HG03439 (cell line): ENCODE data around the gene TPH1.
"Not testable (repeated sequence)": the region's sequence is repeated elsewhere in the genome, so short reads cannot be mapped to it uniquely, and the experiment has no call there.

Experiments
- ATAC-seq: cut with Tn5 transposase; IDR thresholded peaks from one replicate; pipeline ENCODE4 v1.9.1; 2021; ENCODE audit warnings: mild to moderate bottlenecking, moderate library complexity; ENCODE audit not compliant: unreplicated experiment

Gene TPH1

DNA sequence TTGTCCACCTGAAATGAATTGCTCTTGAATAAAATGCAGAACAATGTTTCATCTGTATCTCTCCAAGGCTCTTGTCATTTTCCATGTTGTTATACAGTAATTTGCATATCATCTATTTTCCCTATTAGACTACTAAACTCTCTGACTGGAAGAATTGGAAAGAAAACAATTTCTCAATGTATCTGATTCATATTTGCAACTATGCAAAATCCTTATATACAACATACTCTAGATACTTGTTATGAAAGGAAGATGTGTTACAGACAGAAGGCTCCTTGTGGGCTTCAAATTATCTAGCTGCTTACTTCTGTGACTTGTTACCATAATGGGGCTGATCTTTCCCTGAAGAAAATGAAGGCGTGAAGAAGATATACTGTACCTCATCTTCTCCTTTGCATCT is 23.6 kb downstream of the TPH1 start:
- no peak for ATAC-seq

DNA sequence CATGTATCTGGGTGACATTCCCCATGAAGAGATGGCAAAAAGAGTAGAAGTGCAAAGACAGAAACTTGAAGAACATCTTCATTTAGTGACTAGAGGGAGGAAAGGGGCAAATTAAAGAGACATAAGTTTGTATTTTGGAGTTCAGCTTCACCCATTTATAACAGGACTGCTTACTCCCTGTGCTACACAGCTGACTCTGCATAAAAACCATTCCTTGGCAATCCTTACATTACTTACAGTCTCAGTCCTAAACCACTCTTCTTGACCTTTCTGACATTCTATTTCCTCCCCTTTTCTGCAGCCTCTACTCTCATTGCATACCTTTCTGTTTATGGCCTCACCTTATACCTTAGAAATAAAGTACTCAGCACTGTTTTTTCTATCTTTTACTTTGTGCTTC is 26.4 kb downstream of the TPH1 start:
- no peak for ATAC-seq

DNA sequence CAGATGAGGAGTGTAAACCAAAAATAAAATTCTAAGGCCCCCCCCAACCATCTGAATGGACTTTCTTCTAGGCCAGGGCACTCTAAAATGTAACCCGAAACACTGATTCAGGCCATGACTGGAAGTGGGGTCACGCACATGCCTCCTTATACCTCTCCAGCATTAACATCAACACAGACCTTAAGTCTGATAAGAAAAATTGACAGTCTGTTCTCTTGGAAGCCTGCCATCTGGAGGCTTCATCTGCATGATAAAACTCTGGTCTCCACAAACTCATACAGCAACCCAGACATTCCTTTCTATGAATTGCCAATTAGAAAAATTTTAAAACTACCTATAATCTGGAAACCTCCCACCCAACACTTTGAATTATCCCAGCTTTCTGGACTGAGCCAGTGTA is 29.3 kb downstream of the TPH1 start:
- ATAC-seq, result no peak

DNA sequence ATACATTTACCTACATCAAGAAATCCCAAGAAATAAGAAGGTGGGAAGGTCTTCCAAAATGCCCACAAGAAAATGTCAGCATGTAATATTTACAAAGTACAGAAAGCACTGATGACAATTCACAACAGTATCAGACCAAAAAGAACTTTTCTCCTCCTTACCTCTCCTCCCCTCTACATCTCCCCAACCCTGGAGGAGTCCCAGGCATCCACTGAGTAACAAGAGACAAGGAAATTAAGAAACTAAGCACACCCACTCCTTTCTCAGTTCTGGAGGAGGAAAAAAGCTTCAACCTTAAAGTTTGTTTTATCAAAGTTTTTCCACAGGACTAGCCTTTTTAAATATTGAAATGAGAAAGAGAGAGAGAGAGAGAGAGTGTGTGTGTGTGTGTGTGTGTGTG is 31.2 kb downstream of the TPH1 start:
- no peak for ATAC-seq

DNA sequence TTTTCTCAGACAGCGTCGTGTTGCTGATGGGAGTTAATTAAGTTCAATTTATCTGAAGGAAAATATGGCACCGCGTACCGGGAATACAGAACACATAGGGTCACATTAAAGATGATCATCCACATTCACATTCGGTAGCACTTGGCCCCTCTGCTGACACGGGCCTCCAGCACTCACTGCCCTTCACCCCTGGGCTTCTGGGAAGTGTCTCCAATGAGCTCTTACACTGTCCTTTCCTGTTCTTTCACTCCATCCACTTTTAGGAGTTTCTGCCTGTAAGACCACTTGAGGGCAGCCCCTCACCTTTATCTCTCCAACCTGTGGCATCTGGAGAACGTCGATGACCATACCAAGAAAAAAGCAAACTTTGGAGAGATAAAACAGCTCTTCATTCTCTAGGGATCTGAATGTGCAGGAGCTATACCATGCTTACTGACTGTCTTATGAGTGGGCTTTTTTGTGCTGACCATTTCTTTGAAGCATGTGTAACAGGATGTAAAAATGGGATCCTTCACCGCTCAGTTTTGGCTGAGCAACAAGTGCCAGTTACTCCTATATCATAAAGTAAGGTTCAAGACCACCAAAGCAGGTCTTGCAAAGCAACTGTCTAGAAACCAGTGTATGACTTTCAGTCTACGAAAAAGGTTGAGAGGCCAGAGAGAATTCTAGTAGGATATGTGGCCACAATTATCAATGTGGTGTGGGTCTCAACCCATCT is 32.1 kb downstream of the TPH1 start:
- no peak for ATAC-seq

DNA sequence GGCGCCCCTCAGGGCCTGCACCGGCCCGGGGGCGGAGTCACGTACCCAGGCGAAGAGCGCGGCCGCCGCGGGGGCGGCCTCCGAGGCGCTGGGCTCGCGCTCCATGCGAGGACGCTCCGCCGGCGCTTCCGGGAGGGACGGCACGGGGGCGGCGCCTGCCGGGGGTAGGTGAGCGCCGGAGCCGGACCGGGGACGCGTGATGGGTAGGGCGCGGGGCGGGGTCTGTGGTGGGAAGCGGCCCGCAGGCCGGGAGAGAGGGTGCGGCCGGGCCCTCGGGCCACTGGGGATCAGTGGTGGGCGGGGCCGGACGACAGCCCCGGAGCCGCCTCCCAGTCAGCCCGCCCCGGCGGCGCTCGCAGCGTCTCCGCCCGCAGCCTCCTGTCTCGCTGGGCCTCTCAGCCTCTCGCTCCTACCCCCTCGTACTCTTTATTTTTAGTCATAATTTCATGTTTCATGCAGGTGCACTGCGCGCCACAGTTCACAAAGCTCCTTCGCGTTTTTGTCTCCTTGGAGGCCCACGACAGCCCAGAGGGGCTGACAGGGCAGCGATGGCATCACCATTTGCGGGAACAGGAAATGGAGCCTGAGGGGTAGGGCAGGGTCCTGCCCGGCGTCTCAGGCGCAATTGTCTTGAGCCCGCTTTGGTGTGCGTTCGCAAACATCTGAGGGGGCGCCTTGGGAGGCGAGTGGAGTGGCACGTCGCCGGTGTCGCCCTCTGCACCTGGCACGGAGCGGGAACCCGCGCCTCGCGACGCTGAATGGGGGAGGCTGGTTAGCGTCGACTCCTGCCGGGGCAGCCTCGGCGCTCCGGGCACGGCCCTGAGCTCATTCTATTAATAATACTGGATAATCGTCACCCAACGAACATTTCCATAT is 32.9 kb downstream of the TPH1 start, which contains the start of gene SERGEF:
TSS of gene SERGEF (minus strand) at position 142 of the 876 bp plus-strand sequence. CDS start at position 105, 37 bp downstream.
- ATAC-seq, result peak; percentile 94

DNA sequence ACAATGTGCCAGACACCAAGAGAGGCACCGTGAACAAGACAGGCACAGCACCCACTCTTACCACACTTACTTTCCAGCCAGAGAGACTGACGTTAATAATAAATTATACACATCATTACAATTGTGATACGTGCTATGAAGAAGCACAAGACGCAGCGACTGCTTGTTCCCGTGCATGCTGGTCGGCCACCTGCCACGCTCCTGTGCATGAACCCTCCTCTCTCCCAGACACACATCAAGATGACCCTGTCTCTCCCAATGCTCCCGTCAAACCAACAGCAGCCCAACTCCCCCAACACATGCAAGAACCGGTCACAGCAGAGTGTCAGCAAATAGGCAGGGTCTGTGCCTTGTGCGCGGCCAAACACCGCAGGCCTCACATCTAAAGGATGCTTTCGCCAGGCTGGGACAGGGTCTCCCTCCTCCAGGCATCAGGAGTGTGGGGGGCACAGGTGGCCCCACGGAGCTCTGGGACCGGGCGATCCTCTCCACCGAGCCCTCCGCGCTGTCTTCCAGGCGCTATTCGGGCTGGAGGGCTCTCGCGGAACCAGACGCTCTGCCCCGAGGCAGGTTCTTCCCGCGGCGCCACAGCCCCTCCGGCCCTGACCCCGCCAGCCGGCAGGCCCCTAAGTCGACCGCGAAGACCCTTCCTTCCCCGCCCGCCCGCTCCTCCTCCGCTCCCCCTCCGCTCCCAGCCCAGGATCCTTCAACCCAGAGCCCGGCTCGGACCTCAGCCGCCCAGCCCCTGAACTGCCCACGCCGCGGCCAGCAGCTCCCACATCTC is 33.8 kb downstream of the TPH1 start:
- ATAC-seq, result no peak

DNA sequence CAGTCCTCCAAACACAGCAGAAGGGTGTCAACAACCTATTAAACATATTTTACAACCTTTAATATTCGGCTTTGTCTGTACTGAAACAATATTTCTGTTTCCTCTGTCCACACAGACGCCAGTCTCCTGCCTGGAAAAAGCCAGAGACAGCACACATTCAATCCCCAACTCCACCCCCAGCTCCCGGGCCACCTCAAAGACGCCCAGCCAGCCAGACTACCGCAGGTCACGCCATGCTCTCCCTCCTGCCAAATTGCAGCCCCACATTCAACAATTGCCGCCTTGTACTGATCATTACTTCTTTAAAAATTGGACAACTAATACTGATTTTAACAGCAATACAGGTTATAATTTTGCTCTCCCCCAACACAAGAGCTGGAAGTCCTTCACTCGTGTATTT is 34.4 kb downstream of the TPH1 start:
- ATAC-seq, result no peak

DNA sequence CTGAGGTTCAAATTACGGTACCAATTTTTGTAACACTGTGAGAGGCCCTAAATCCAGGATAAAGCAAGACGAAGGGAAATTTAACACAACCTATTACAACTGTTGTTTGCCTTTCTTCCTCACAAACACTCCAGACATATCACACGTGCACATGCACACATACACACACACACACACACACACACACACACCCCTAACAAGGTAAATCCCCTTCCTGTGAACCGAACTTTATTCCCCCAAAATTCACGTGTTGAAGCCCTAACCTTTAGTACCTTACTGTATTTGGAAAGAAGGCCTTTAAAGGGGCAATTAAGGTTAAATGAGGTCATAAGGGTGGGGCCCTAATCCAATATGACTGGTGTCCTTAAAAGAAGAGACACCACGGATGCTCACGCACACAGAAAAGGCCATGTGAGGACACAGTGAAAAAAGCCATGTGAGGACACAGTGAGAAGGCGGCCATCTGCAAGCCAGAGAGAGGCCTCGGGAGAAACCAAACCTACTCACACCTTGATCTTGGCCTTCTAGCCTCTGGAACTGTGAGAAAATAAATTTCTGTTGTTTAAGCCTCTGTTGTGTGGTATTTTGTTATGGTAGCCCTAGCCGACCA is 35.0 kb downstream of the TPH1 start:
- no peak for ATAC-seq

DNA sequence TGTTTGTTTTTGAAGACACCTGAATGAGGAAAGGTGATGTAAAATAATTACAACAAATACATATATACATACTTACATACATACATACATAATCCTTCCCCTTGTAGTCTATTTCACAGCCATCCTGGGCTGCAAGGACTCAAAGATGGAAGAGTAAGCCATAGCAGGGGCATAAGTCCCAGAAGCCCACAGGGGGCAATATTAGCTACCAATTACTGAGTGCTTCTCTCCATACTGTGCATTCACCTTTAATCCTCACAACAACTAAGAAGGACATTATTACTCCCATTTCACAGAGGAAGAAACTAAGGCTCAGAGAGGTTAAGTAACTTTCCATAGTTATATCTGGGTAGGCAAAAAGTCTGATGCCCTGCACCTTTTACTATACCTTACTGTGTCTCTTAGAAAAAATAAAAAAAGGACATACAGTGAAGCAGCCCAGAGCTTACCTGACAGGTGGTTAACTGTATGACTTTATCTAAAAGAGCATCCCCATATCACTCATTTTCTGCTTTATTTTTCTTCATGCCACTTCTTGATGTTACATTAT is 35.9 kb downstream of the TPH1 start:
- ATAC-seq, result no peak

DNA sequence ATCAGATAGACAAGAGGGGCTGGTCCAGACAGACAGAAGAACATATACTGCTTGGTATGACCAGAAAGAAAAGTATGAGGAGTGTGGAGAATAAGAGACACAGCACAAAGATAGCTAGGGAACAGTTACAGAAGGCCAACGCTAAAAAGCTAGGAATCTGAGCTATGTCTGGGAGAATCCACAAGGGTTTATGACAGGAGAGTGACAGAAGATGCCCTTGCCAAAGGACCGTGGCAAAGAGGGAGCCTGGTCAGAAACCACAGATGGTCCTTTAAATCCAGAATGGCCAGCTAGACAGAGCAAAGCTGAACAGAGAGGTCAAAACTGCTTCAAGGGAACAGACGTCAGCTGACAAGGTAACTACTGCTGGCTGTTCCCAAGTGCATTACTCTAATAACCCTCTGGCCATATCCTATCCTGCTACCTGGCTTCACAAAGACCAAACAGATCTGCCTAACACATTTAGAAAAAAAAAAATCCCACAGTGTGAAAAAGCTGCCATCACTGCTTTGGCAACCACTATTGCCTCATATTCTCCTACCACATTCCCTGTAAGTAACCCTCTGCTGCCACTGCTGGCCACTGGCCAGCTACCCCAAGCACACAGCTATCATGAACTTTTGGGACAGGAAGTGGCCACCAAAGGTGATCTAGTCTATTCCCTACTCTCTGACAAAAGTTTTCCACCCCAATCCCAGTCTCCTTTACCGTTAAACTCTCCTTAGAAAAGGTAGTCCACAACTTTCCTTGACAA is 40.5 kb downstream of the TPH1 start:
- ATAC-seq, result no peak

DNA sequence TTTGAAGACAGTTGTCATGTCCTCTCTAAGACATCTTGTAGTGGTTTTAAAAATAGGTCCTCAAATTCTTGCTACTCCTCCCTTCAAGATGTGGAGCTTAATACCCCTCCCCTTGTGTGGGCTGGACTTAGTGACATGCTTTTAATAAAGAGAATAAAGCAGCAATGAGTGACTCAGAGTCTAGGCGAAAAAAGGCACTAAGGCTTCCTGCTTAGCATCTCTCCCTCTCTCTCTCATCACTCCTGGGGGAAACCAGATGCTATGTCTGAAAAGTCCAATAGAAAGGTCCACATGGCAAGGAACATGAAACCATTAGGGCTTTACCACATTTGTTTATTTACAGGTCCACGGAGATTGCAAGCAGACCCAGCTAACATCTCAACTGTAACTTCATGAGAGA is 44.9 kb downstream of the TPH1 start:
- no peak for ATAC-seq

DNA sequence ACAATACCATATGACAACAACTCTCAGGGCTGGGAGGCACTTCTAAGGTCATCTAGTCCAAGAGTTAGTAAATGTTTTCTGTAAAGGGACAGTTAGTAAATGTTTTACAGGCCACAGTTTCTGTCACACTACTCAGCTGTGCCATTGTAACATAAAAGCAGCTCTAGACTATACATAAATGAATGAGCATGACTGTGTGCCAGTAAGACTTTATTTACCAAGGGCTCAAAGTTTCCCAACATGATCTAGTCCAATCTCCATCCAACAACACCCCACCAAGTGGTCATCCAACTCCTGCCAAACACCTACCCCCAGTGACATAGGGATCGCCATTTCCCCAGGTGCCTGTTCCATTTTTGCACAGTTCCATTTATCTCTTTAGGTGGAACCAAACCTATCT is 45.3 kb downstream of the TPH1 start:
- no peak for ATAC-seq

DNA sequence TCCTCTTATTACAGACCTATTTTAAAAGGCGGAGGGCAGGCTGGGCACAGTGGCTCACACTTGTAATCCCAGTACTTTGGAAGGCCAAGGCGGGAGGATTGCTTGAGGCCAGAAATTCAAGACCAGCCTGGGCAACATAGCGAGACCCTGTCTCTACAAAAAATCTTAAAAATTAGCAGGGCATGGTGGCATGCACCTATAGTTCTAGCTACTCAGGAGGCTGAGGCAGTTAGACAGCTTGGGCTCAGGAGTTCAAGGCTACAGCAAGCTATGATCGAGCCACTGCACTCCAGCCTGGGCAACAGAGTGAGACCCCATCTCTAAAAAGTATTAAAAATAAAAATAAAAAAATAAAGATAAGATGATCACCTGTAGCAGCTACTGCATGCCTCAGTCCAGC is 45.9 kb downstream of the TPH1 start:
- ATAC-seq, result not testable (repeated sequence)
